ENCODE data around the gene TPP1.

DNA sequence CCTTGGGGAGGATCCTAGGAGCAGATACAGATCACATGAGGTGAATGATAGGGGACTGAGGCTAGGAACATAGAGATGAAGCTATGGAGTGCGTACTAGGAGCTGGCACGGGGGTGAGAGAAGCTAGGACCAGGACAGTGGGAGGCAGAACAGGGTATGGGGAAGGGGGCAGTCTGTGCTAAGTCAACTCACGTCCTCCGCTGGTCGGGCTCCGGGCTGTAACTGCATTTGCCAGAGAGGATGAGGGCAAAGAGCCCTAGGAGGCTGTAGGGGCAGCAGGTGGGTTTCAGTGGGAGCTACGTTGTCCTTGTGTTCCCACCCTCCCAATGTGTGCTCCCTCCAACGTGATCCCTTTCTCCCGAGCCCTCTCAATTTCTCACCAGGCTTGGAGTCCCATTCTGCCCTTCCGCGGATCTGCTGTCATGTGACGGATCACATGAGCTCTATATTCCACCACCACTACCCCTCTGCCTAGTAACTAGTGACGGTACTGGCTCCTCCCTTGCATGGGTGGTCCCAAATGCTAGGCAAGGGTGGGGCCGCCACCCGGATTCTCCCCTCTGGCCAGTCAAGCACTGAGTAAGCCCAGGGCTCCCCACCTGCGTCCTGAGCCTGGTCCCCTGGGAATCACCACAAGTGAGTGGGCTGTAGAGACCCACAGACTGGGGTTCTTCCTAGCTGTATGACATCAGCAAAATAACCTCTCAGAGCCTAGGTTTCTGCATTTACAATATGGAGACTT is at the start of gene TPP1:
- TF ChIP-seq, protein P1, sequence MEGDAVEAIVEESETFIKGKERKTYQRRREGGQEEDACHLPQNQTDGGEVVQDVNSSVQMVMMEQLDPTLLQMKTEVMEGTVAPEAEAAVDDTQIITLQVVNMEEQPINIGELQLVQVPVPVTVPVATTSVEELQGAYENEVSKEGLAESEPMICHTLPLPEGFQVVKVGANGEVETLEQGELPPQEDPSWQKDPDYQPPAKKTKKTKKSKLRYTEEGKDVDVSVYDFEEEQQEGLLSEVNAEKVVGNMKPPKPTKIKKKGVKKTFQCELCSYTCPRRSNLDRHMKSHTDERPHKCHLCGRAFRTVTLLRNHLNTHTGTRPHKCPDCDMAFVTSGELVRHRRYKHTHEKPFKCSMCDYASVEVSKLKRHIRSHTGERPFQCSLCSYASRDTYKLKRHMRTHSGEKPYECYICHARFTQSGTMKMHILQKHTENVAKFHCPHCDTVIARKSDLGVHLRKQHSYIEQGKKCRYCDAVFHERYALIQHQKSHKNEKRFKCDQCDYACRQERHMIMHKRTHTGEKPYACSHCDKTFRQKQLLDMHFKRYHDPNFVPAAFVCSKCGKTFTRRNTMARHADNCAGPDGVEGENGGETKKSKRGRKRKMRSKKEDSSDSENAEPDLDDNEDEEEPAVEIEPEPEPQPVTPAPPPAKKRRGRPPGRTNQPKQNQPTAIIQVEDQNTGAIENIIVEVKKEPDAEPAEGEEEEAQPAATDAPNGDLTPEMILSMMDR (conservative IDR thresholded peaks at IDR 0.05; ENCODE audit: low read length) = no peak
- TF ChIP-seq EZH2phosphoT487 (IDR thresholded peaks at IDR 0.05; ENCODE audit: borderline replicate concordance) = no peak

Measured in Loucy (cell line).